C4-2B (cell line): ENCODE measurements around the gene TMEM132D.

Source experiments
- ZFX ChIP-seq: fragments of 450-650 bp; IDR thresholded peaks from 2 replicates; pipeline ENCODE4 v1.6.1; 2017
- TF ChIP-seq, protein P1 (sequence below): fragments of 450-650 bp; conservative IDR thresholded peaks from 2 replicates; pipeline ENCODE4 v1.5.1; 2017; ENCODE audit warnings: mild to moderate bottlenecking

- TF ChIP-seq, protein P1, sequence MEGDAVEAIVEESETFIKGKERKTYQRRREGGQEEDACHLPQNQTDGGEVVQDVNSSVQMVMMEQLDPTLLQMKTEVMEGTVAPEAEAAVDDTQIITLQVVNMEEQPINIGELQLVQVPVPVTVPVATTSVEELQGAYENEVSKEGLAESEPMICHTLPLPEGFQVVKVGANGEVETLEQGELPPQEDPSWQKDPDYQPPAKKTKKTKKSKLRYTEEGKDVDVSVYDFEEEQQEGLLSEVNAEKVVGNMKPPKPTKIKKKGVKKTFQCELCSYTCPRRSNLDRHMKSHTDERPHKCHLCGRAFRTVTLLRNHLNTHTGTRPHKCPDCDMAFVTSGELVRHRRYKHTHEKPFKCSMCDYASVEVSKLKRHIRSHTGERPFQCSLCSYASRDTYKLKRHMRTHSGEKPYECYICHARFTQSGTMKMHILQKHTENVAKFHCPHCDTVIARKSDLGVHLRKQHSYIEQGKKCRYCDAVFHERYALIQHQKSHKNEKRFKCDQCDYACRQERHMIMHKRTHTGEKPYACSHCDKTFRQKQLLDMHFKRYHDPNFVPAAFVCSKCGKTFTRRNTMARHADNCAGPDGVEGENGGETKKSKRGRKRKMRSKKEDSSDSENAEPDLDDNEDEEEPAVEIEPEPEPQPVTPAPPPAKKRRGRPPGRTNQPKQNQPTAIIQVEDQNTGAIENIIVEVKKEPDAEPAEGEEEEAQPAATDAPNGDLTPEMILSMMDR: no peak
- TF ChIP-seq ZFX: no peak
These were observed 677.8 kb downstream of the TMEM132D start for GRCh38 chr12:129226005-129226404.
